Measurements from ENCODE around the gene BMP3. TPM values are rescaled to one million over a fixed set of nuclear protein-coding genes. Genes with fewer than 3 reads are reported as not detected.

BMP3 gene
- total RNA-seq, 1 donor from 2014 or later, result 0.07 TPM

DNA sequence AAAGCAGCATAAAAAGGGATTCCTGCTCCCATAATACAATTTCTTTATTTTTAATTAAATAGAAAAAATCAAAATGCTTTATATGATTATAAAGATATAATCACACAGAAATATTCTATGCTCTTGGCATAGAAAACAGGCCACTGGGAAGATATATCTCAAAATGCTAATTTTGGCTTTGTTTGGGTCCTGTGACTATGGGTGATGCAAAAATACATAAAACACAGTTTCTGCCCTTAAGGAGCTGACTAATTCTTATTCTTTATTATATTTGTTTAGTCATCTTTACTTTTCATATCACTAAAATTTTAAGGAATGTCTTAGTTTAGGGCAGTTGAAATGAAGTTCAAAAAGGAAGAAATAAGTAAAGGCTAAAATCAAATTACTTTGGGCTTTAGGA is 7.0 kb upstream of the BMP3 start:
- peaks cover 66% of the 10 kb centered on the region for H3K27me3 Mint-ChIP-seq (ENCODE audit: low read depth)

DNA sequence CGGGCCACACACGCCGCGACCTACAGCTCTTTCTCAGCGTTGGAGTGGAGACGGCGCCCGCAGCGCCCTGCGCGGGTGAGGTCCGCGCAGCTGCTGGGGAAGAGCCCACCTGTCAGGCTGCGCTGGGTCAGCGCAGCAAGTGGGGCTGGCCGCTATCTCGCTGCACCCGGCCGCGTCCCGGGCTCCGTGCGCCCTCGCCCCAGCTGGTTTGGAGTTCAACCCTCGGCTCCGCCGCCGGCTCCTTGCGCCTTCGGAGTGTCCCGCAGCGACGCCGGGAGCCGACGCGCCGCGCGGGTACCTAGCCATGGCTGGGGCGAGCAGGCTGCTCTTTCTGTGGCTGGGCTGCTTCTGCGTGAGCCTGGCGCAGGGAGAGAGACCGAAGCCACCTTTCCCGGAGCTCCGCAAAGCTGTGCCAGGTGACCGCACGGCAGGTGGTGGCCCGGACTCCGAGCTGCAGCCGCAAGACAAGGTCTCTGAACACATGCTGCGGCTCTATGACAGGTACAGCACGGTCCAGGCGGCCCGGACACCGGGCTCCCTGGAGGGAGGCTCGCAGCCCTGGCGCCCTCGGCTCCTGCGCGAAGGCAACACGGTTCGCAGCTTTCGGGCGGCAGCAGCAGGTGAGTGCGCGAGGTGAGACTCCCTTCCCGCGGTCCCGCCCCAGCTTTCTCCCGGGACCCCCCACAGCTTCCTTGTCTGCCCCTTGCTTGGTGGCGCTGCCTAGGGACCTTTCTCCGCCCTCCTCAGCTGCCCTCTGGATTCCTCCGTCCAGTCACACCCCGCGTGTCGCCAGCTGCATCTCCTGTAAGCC is 678 bp downstream of the BMP3 start:
- Mint-ChIP-seq H3K36me3 (no peaks in the 10 kb centered on the region), H3K27me3 (ENCODE audit: low read depth) (peaks cover 98% of the 10 kb centered on the region), H3K9me3 (no peaks in the 10 kb centered on the region), H3K4me3 (peak overlapping the region; percentile 81), H3K4me1 (peaks cover 24% of the 10 kb centered on the region), H3K27ac (no peak overlapping the region)
- peak in 1 of 2 experiments; percentile 44 for DNase-seq (ENCODE audit: low spot score in 2 of 2, unreplicated experiment in 2 of 2)
- TF ChIP-seq, protein P1, sequence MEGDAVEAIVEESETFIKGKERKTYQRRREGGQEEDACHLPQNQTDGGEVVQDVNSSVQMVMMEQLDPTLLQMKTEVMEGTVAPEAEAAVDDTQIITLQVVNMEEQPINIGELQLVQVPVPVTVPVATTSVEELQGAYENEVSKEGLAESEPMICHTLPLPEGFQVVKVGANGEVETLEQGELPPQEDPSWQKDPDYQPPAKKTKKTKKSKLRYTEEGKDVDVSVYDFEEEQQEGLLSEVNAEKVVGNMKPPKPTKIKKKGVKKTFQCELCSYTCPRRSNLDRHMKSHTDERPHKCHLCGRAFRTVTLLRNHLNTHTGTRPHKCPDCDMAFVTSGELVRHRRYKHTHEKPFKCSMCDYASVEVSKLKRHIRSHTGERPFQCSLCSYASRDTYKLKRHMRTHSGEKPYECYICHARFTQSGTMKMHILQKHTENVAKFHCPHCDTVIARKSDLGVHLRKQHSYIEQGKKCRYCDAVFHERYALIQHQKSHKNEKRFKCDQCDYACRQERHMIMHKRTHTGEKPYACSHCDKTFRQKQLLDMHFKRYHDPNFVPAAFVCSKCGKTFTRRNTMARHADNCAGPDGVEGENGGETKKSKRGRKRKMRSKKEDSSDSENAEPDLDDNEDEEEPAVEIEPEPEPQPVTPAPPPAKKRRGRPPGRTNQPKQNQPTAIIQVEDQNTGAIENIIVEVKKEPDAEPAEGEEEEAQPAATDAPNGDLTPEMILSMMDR (IDR thresholded peaks at IDR 0.05; ENCODE audit: unreplicated experiment), result no peak

More for the DNA sequence above, 7.0 kb upstream of the BMP3 start:
- Mint-ChIP-seq H3K27ac (no peak overlapping the region), H3K9me3 (no peaks in the 10 kb centered on the region), H3K36me3 (no peaks in the 10 kb centered on the region), H3K4me1 (peaks cover 17% of the 10 kb centered on the region), H3K4me3 (no peak overlapping the region)
- TF ChIP-seq, protein P1 (IDR thresholded peaks at IDR 0.05; ENCODE audit: unreplicated experiment), result no peak
- DNase-seq (ENCODE audit: low spot score in 2 of 2, unreplicated experiment in 2 of 2), result no peak

DNA sequence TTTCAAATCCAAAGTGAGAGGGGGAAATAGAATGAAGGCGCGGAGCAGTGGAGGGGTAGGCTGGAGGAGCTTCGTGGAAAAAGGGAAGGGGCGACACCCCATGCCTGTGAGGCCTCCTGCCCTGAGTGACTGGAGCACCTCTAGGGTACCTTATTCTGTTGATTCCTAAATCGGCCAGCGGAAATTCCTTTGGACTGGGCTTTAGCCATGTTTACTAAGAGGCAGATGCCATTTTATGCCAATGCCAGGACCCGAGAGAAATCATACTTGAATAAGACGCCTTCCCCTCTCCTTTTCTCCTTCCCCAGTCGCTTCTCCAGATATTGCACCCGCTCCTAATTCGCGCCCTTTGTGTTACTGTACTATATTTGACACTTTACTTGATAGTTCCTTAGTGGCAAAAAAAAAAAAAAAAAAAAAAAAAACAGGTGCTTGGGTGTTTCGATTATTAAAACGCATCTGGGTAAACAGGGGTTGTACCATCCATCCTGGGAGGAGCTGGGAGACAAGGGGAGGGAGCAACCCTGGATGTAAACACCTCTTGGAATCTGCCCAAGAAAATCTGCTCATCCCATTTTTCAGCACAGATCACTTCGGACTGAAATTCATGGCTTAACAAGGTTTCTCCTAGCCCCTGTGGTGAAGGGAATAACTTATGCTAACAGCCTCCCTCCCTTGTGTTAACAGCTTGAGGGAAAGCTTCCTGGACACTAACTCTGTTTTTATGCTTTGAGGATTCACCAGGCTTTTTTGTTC is 1.5 kb downstream of the BMP3 start:
- Mint-ChIP-seq H3K4me1 (peaks cover 24% of the 10 kb centered on the region), H3K27ac (no peak overlapping the region), H3K27me3 (ENCODE audit: low read depth) (peaks cover 97% of the 10 kb centered on the region), H3K36me3 (no peaks in the 10 kb centered on the region), H3K4me3 (peak overlapping the region; percentile 68), H3K9me3 (no peaks in the 10 kb centered on the region)
- TF ChIP-seq, protein P1 (IDR thresholded peaks at IDR 0.05; ENCODE audit: unreplicated experiment), result no peak
- no peak for DNase-seq (ENCODE audit: low spot score in 2 of 2, unreplicated experiment in 2 of 2)

DNA sequence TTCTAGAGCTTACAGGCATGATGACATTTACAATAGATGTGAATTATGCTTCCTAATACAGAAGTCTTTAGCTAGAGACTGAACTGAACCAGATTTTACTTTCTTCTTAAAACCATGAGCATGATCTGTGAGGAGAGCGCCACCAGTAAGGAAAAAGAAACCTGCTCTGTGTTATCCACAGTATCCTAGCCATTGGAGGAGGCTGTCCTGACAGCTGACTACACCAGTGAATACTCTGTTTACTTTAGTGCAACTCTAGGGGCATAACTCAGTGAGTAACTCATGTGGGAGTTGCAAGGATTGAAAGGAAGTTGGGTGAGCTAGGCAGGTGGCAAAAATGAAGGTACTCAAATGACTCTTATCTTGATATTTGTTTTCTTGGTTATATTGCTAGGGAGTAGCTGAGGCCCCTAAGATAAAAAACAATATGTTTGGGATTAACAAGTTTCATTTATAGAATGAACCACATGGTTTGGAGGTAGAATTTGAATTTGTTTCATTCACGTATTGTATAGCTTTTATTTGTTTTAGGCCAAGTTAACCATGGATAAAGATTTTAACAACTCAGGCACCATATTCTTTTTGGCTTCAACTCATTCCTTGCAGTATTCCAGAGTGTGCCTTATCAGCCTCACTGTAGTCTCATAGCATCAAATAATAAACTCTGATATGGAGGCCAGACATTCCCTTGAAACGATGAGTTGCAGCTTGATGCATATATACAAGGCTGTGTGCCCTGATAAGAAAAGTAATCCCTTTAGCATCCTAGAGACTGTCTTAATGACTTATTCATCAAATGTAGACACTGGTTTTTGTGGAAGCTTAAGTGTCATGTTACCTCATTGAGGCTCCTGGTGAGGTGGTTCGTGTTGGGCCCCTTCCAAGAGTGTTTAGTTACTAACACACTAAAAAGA is 2.5 kb downstream of the BMP3 start:
- peaks cover 96% of the 10 kb centered on the region for H3K27me3 Mint-ChIP-seq (ENCODE audit: low read depth)
- H3K4me1 Mint-ChIP-seq, result peaks cover 24% of the 10 kb centered on the region
- no peak overlapping the region for H3K27ac Mint-ChIP-seq
- no peaks in the 10 kb centered on the region for H3K36me3 Mint-ChIP-seq
- H3K9me3 Mint-ChIP-seq, result no peaks in the 10 kb centered on the region
- no peak overlapping the region for H3K4me3 Mint-ChIP-seq
- no peak for DNase-seq (ENCODE audit: low spot score in 2 of 2, unreplicated experiment in 2 of 2)
- TF ChIP-seq, protein P1 (IDR thresholded peaks at IDR 0.05; ENCODE audit: unreplicated experiment), result no peak

DNA sequence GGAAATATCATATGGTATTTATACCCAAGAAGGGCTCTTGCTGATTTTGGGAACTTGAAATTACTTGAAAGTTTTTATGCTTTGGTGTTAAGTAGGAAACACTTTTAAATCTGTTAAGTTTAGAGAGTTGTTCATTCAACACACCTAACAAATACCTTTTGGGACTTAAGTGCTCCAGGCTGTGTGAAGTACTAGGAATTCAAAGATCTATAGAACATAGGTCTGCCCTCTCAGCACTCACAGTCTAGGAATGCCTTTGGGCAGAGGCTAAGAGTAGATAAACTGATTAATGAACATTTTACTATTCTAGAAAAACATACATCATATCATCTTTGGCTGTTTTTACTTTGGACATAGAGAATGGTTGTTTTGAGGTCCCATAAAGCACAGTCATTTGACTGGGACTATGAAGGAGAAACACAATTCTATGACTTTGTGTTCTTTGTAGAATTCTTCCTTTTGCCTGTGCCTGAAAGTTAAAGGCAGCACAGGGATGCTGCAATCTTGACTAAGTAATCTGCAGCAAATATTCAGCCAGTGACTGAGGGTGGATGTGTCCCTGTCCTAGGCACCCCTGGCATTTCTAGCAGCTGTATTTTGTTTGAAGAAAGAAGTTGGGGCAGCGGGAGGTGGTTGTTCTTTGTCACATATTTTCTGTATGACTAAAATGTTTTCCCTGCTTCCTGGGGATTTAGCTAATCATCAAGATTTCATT is 8.3 kb downstream of the BMP3 start:
- TF ChIP-seq, protein P1 (IDR thresholded peaks at IDR 0.05; ENCODE audit: unreplicated experiment), result no peak
- Mint-ChIP-seq H3K27ac (no peak overlapping the region), H3K9me3 (no peaks in the 10 kb centered on the region), H3K36me3 (no peaks in the 10 kb centered on the region), H3K4me1 (no peaks in the 10 kb centered on the region), H3K27me3 (ENCODE audit: low read depth) (peaks cover 89% of the 10 kb centered on the region), H3K4me3 (no peak overlapping the region)
- no peak for DNase-seq (ENCODE audit: low spot score in 2 of 2, unreplicated experiment in 2 of 2)
